Psoas muscle (tissue), 8 donors: ENCODE results near the gene ALKBH7. TPM values are rescaled to one million over a fixed set of nuclear protein-coding genes. Genes with fewer than 3 reads are reported as not detected.

Source experiments
- ATAC-seq, 4 donors: fragments of 200-7000 bp; cut with Tn5 transposase; one replicate each; pipeline ENCODE4 v1.9.1; 2020; ENCODE audit warnings: moderate library complexity in 3 of 4, mild to moderate bottlenecking in 2 of 4
- DNase-seq, 2 donors: peaks; one replicate each; pipeline ENCODE4 v3.0.0-alpha.2; 2020
- H3K27ac ChIP-seq: fragments of 200-600 bp; one replicate; pipeline ENCODE4 v1.8.0; 2022
- H3K27me3 ChIP-seq, 3 donors: fragments of 200-600 bp in 1 of 3; one replicate each; pipeline versions ENCODE4 v1.6.1 to v1.8.0; 2013 to 2022; ENCODE audit warnings: low read length in 2 of 3, mild to moderate bottlenecking in 2 of 3, moderate library complexity in 1 of 3; ENCODE audit not compliant: insufficient read depth in 3 of 3
- H3K36me3 ChIP-seq, 2 donors: fragments of 200-600 bp in 1 of 2; one replicate each; pipeline versions ENCODE4 v1.6.1 to v1.8.0; 2013 to 2022; ENCODE audit warnings: low read depth in 1 of 2, mild to moderate bottlenecking in 1 of 2, moderate library complexity in 1 of 2; ENCODE audit not compliant: insufficient read depth in 1 of 2
- H3K4me1 ChIP-seq: fragments of 200-600 bp; one replicate; pipeline ENCODE4 v1.8.0; 2022
- H3K4me3 ChIP-seq: fragments of 200-600 bp; one replicate; pipeline ENCODE4 v1.8.0; 2022; ENCODE audit warnings: mild to moderate bottlenecking
- H3K9me3 ChIP-seq: fragments of 200-600 bp; one replicate; pipeline ENCODE4 v1.8.0; 2022
- WGBS, 3 donors: extraction: QIAGEN DNeasy Blood & Tissue Kit; methylation state at CpG; one replicate each; pipeline versions ENCODE4 v1.1.6 to v1.1.7; 2013; 5-methylcytosine and 5-hydroxymethylcytosine counted together
- intact Hi-C, 2 donors: fragments of 100-400 bp; cut with DNase I; formaldehyde crosslinking; loops; one replicate each; pipeline versions ENCODE4 v1.11.0 to v1.14.2; 2022
- polyA plus RNA-seq, 3 donors: library from polyadenylated mRNA; stranded (reverse); fragments of 200-250 nt; gene quantifications; one replicate each; pipeline ENCODE4 v1.2.3, GENCODE V29; 2013
- total RNA-seq, 4 donors: library from RNA; stranded (reverse); fragmentation: NEBNext Ultra II Directional in 2 of 4; extraction: Animal tissue kit (Norgen Biotek cat#: 25700) in 2 of 4; gene quantifications; one replicate each; pipeline versions ENCODE4 v1.2.1 to v1.2.4, GENCODE V29; 2021 to 2023
- TF ChIP-seq, protein P1 (sequence below): fragments of 200-600 bp; IDR thresholded peaks from one replicate; pipeline ENCODE4 v1.8.0; 2022; ENCODE audit warnings: antibody characterized with exemption
- donor health status: healthy with polysubstance abuse.
- donor health status: DM: no; HTN: no; CAD: no; lungs with moderate emphysema.
- donor health status: Bipolar disorder and iron deficiency.
- donor health status: healthy.
- donor health status: DM: yes; HTN: yes; CAD: no.
- donor health status: DM: no; HTN: no; CAD: no.
- donor health status: DM: no; HTN: no; CAD: no.
- donor health status: DM: yes; HTN: yes; CAD: no.

The ALKBH7 gene
- total and polyA plus RNA-seq, 7 donors = 71.5 to 120 (median 99.5) TPM

DNA sequence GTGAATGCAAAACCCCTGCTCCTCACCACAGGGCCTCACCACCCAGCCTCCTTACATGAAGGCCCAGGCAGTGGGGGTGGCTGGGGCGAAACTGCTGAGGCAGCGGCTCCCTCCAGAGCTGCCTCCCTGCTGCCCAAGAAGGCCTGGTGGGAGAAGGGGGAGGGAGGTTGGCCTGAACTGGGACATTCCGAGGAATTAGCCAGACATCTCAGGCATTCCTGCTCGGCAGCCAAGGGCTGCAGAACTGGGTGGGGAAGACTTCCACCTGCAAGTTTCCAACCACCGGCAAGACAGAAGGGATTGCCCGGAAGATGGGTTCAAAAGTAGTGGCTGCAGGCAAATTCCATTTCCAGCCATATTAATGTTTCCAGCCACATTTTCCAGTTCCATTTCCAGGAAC lies 5.4 kb downstream of the ALKBH7 start:
- WGBS, 3 donors = 23 to 42% (median 30%) methylated on average over 6 of the region's 6 CpGs
- TF ChIP-seq, protein P1, sequence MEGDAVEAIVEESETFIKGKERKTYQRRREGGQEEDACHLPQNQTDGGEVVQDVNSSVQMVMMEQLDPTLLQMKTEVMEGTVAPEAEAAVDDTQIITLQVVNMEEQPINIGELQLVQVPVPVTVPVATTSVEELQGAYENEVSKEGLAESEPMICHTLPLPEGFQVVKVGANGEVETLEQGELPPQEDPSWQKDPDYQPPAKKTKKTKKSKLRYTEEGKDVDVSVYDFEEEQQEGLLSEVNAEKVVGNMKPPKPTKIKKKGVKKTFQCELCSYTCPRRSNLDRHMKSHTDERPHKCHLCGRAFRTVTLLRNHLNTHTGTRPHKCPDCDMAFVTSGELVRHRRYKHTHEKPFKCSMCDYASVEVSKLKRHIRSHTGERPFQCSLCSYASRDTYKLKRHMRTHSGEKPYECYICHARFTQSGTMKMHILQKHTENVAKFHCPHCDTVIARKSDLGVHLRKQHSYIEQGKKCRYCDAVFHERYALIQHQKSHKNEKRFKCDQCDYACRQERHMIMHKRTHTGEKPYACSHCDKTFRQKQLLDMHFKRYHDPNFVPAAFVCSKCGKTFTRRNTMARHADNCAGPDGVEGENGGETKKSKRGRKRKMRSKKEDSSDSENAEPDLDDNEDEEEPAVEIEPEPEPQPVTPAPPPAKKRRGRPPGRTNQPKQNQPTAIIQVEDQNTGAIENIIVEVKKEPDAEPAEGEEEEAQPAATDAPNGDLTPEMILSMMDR = no peak
- no peaks in the 10 kb centered on the region for H3K27me3 ChIP-seq
- DNase-seq (no peak), ATAC-seq (no peak)
- peaks cover 3 to 57% of the 10 kb centered on the region in 2 donors for H3K36me3 ChIP-seq
- H3K4me3 ChIP-seq = no peak overlapping the region
- intact Hi-C loops = loop anchor here (5.0 to 10.0 kb wide), 3 partner anchors 44 to 693 kb away; partner anchors contain the start of genes KHSRP (in 2 of the 2), HSD11B1L (in 1 of the 2) and MICOS13 (in 1 of the 2)
- H3K9me3 ChIP-seq = no peaks in the 10 kb centered on the region
- no peak overlapping the region for H3K27ac ChIP-seq
- peaks cover 5% of the 10 kb centered on the region for H3K4me1 ChIP-seq

DNA sequence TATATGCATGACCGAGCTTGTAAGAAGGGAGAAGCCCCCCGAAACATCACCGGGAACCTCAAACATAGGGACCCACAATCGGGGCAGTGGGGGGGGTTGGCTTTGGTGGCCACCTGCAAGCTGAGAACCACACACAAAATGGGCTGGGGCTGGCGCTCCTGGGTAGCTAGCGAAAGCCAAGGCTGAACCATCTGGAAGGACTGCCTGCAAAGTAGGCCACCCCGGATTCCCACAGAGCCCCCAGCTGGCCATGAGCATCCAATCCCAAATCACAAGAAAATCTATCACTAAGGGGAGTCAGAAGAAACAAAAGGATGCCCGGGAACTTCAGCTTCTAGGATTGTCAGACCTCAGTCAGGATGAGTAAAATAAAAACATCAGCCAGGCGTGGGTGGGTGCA lies 5.9 kb downstream of the ALKBH7 start:
- WGBS, 3 donors = 52 to 60% (median 54%) methylated on average over 9 of the region's 9 CpGs
- no peak for DNase-seq

DNA sequence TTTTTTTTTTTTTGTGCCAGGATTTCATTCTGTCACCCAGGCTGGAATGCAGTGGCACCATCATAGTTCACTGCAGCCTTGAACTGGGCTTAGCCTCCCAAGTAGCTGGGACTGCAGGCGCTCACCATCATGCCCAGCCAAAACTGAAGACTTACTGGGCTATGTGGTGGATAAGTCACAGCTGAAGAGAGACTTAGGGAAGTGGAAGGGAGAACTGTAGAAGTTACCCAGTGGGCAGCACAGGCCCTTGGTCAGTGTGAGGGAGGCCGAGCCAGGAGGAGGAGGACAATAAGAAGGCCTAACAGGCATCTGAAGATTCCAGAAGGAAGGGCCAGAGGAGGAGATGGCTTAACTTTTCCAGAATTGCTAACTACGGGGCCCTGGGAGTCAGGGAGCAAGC lies 7.2 kb downstream of the ALKBH7 start:
- intact Hi-C loops = loop anchor here (5.0 to 10.0 kb wide), 3 partner anchors 43 to 695 kb away; partner anchors contain the start of genes KHSRP (in 2 of the 2), HSD11B1L (in 1 of the 2) and MICOS13 (in 1 of the 2)
- H3K4me1 ChIP-seq = peaks cover 5% of the 10 kb centered on the region
- no peak for ATAC-seq
- TF ChIP-seq, protein P1 = no peak
- H3K27me3 ChIP-seq = no peaks in the 10 kb centered on the region
- WGBS, 3 donors = 83 to 98% (median 96%) methylated on average over 3 of the region's 3 CpGs
- H3K4me3 ChIP-seq = no peak overlapping the region
- H3K27ac ChIP-seq = no peak overlapping the region
- H3K36me3 ChIP-seq = peaks cover 3 to 69% of the 10 kb centered on the region in 2 donors
- H3K9me3 ChIP-seq = no peaks in the 10 kb centered on the region
- DNase-seq = no peak

More for the DNA sequence above, 5.9 kb downstream of the ALKBH7 start:
- peaks cover 5% of the 10 kb centered on the region for H3K4me1 ChIP-seq
- TF ChIP-seq, protein P1 = no peak
- ATAC-seq = no peak
- no peak overlapping the region for H3K27ac ChIP-seq
- no peaks in the 10 kb centered on the region for H3K9me3 ChIP-seq
- H3K27me3 ChIP-seq = no peaks in the 10 kb centered on the region
- no peak overlapping the region for H3K4me3 ChIP-seq
- intact Hi-C loops = loop anchor here (5.0 to 10.0 kb wide), 3 partner anchors 44 to 694 kb away; partner anchors contain the start of genes KHSRP (in 2 of the 2), HSD11B1L (in 1 of the 2) and MICOS13 (in 1 of the 2)
- peaks cover 3 to 61% of the 10 kb centered on the region in 2 donors for H3K36me3 ChIP-seq

DNA sequence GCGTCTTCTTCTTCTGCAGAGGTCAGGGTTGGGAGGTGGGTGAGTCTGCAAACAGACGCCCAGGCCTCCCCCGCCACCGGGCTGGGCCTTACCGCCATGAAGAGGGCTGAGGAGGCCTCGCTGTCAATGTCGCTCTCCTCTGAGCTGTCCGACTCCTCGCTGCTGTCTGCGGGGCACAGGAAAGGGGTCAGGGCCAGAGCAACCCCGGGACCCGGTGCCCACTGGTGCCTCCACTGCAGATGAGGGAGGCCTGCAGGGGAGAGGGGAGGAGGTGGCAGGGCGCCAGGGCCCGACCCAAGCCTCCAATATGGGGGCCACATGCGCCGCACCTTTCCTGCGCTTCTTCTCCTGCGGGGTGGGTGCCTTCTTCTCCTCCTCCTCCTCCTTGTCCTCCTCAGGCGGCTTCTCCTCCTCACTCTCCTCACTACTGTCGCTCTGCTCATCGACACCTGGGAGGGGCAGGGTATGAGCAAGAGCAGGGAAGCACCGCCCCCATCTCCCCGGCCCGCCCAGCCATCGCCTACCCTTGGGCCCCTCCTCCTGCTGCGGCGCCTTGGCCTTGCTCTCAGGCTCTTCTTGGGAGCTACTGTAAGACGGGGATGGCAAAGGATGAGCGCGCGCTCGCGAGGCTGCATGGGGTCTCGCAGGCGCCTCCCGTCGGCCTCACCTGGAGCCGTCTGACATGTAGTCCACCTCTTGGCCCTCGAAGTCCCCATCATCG lies 8.6 kb downstream of the ALKBH7 start:
- DNase-seq (no peak), ATAC-seq (no peak)
- Histone ChIP-seq H3K4me1 (peaks cover 5% of the 10 kb centered on the region), H3K36me3 (peaks cover 3 to 74% of the 10 kb centered on the region in 2 donors), H3K27me3 (no peaks in the 10 kb centered on the region), H3K27ac (no peak overlapping the region), H3K9me3 (no peaks in the 10 kb centered on the region), H3K4me3 (no peak overlapping the region)
- intact Hi-C loops = no loop called here
- TF ChIP-seq, protein P1 = no peak
- 96 to 97% (median 96%) methylated on average over 37 to 40 of the region's 40 CpGs for WGBS, 3 donors
